Duodenal mucosa (tissue), 2 donors: ENCODE data around the gene RASA2.

Source experiments
- H3K27ac ChIP-seq: one replicate; pipeline ENCODE4 v1.7.0; 2013; ENCODE audit warnings: low read depth, low read length
- H3K27me3 ChIP-seq, 2 donors: one replicate each; pipeline ENCODE4 v1.7.0; 2013; ENCODE audit warnings: low read length in 2 of 2, control low read depth in 1 of 2; ENCODE audit not compliant: insufficient read depth in 2 of 2, control insufficient read depth in 1 of 2
- H3K36me3 ChIP-seq, 2 donors: one replicate each; pipeline ENCODE4 v1.7.0; 2013; ENCODE audit warnings: low read length in 2 of 2, control low read depth in 1 of 2; ENCODE audit not compliant: insufficient read depth in 2 of 2, control insufficient read depth in 1 of 2
- H3K4me1 ChIP-seq, 2 donors: one replicate each; pipeline ENCODE4 v1.7.0; 2013; ENCODE audit warnings: low read length in 2 of 2, control low read depth in 1 of 2; ENCODE audit not compliant: insufficient read depth in 2 of 2, control insufficient read depth in 1 of 2
- H3K4me3 ChIP-seq, 2 donors: one replicate each; pipeline ENCODE4 v1.7.0; 2013; ENCODE audit warnings: low read length in 2 of 2, low read depth in 1 of 2
- H3K9ac ChIP-seq, 2 donors: one replicate each; pipeline ENCODE4 v1.7.0; 2013; ENCODE audit warnings: low read length in 2 of 2, low read depth in 1 of 2
- H3K9me3 ChIP-seq, 2 donors: one replicate each; pipeline ENCODE4 v1.7.0; 2013; ENCODE audit warnings: low read length in 2 of 2, control low read depth in 1 of 2; ENCODE audit not compliant: control insufficient read depth in 1 of 2

RASA2 gene

DNA sequence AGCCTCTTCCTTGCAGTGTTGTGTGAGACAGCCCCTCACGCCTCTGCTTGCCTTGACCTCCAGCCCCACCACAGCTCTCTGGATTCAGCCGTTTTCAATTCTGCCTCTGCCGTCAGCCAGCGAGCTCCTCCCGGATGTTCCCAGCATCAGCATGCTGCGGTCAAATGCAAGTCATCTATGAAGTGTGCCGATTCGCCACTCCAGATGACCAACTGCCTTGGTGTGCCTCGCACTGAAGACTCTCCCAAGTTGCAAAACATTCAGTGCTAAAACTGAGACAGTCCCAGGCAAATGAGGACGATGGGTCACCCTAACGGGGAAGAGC is 30.6 kb upstream of the RASA2 start:
- Histone ChIP-seq H3K36me3 (no peaks in the 10 kb centered on the region), H3K9ac (no peak overlapping the region), H3K9me3 (no peaks in the 10 kb centered on the region), H3K27ac (no peak overlapping the region), H3K4me3 (no peak overlapping the region), H3K27me3 (no peaks in the 10 kb centered on the region), H3K4me1 (peaks cover 0 to 14% of the 10 kb centered on the region in 2 donors)

DNA sequence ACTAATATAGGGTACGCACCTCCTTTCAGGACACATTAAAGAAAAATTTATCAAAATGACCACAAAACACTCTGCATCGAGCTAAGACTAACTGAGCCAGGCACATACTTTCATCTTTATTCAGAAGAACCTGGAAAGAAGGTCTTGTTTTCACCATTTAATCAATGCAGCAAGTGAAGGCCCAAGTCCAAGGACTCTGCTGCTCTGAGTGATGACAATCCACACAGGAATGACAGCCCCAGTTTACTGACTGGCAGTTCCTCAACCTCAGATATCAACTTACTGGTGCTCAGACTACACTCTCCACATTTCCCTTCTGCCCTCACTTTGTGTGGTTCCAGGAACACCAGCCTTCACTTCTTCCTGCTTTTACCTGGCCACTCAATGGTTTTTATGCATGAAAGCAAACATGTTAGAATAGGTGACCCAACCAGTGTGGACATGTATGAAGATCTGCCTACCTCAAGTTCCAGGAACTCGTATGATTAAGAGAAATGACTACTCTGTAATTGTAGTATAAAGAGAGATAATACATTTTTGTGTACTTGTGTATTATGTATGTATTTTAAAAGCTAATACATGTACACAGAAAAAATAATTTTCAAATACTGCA is 29.1 kb upstream of the RASA2 start:
- H3K9me3 ChIP-seq: no peaks in the 10 kb centered on the region
- no peaks in the 10 kb centered on the region for H3K27me3 ChIP-seq
- no peak overlapping the region for H3K4me3 ChIP-seq
- no peaks in the 10 kb centered on the region for H3K36me3 ChIP-seq
- no peak overlapping the region for H3K27ac ChIP-seq
- H3K4me1 ChIP-seq: peaks cover 0 to 5% of the 10 kb centered on the region in 2 donors
- H3K9ac ChIP-seq: no peak overlapping the region

DNA sequence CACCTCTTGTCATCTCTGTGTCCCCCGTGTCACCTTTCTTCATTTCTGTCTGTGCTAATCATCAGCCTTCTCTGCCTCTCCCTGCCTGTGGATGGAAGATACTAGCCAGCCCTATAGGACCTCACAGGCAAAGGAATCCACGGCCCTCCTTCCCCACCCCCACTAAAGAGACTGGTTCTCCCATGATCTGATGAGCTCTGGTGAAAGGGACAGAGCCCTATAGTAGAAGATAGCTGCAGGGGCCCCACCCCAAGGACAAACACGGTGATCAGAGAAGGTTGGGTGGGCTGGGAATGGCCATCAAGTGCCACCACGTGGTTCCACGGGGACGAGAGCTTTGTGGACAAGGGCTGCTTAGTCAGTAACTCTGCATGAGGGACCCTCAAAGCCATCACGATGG is 27.8 kb upstream of the RASA2 start:
- H3K4me1 ChIP-seq: peaks cover 0 to 5% of the 10 kb centered on the region in 2 donors
- no peaks in the 10 kb centered on the region for H3K27me3 ChIP-seq
- no peak overlapping the region for H3K4me3 ChIP-seq
- no peak overlapping the region for H3K27ac ChIP-seq
- H3K36me3 ChIP-seq: no peaks in the 10 kb centered on the region
- no peak overlapping the region for H3K9ac ChIP-seq
- H3K9me3 ChIP-seq: peaks cover under 1 to 1% of the 10 kb centered on the region in 2 donors

DNA sequence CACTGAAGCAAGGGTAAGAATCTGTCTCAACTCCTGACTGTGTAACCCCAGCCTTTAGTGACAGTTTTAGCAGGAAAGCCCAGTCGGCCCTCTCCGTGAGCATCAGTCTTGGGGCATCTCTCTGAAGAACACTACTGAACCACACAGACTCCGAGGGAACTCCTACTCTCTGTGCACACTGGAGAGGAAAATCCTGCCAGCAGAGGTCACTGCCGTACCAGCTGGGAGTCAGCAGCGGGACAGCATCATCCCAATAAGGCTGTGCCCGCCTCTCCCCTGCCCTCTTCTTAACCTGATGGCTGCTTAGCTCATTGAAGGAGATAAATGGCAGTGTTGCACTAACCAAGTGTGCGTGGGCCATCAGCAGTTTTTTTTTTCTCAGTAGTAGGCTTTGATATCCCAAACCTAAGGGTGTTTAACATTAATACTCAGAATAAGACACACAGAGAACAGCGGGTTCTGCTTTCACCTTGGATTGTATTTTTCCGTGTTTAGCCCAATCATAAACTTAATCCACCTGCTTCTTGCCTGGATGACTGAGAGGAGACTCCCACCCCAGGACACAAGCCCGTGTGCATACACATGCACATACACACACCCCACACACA is 26.6 kb upstream of the RASA2 start:
- H3K9ac ChIP-seq: no peak overlapping the region
- no peaks in the 10 kb centered on the region for H3K36me3 ChIP-seq
- peaks cover 2 to 4% of the 10 kb centered on the region in 2 donors for H3K9me3 ChIP-seq
- no peaks in the 10 kb centered on the region for H3K4me1 ChIP-seq
- H3K4me3 ChIP-seq: no peak overlapping the region
- no peak overlapping the region for H3K27ac ChIP-seq
- no peaks in the 10 kb centered on the region for H3K27me3 ChIP-seq

DNA sequence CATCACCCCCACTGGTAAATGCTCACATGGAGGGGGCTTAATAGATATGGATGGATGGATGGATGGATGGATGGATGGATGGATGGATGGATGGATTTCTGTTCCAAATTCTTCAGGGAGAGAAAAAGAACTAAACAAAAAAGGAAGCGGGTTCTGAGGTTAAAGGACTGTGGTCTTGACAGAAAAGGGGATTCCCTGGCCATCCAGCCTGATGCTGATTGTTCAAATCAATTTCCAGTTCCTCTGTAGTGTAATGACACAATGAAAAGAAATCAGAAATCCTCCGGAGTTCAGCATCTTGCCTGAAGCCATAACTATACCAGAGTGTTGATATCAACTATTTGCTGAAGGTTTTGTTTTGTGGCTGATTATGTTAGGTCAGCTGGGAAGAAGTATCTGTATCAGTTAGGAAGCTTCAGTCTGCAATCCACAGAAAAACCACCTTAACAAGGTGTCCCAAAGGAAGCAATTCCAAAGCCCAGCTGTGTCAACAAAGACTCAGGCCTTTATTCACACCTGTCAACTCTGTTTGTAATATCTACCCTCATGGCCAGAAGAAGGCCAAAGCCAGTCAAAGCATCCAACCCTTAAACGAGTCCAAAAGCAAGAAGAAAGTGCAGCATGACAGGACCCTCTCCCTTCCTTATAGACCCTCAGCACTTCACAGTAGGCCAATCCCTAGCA is 24.5 kb upstream of the RASA2 start:
- no peaks in the 10 kb centered on the region for H3K27me3 ChIP-seq
- H3K4me1 ChIP-seq: no peaks in the 10 kb centered on the region
- no peak overlapping the region for H3K27ac ChIP-seq
- no peak overlapping the region for H3K4me3 ChIP-seq
- no peak overlapping the region for H3K9ac ChIP-seq
- no peaks in the 10 kb centered on the region for H3K36me3 ChIP-seq
- peaks cover 2 to 4% of the 10 kb centered on the region in 2 donors for H3K9me3 ChIP-seq

DNA sequence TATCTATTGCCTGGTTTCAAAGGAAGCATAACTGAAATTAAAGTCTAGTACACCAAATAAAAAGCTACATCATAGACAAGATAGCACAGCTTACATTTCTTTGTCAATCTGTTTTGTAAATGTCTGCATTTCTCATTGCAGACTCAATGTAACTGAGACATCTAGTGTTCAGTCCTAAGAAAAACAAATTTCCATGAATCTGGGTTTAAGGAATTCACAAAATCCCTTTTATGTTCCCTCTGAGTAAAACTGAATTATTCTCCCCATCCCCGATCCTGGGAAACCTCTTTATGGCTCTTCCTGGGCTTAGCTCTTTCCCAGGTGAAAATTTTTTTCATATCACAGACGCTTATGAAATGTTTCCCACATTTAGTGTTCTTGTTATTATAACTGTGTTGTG is 21.6 kb upstream of the RASA2 start:
- H3K4me3 ChIP-seq: no peak overlapping the region
- H3K9me3 ChIP-seq: peaks cover 2 to 8% of the 10 kb centered on the region in 2 donors
- H3K4me1 ChIP-seq: no peaks in the 10 kb centered on the region
- H3K9ac ChIP-seq: no peak overlapping the region
- no peaks in the 10 kb centered on the region for H3K27me3 ChIP-seq
- no peaks in the 10 kb centered on the region for H3K36me3 ChIP-seq
- H3K27ac ChIP-seq: no peak overlapping the region

DNA sequence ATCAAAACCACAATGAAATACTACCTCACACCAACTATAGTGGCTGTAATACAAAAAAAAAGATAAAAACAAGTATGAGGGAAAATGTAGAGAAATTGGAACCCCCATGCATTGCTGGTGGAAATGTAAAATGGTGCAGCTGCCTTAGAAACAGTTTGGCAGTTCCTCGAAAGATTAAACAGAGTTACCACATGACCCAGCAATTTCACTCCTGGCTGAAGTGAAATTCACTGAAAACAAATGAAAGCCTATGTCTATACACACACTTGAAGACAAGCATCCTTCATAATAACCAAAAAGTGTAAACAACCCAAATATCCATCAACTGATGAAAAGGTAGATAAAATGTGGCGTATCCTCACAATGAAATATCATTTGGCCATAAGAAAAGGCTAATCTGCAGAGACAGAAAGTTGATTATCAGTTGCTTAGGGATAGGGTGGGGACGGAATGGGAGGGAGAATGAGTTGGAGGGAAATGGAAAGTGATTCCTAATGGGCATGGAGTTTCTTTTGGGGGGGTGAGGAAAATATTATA is 20.1 kb upstream of the RASA2 start:
- no peaks in the 10 kb centered on the region for H3K4me1 ChIP-seq

DNA sequence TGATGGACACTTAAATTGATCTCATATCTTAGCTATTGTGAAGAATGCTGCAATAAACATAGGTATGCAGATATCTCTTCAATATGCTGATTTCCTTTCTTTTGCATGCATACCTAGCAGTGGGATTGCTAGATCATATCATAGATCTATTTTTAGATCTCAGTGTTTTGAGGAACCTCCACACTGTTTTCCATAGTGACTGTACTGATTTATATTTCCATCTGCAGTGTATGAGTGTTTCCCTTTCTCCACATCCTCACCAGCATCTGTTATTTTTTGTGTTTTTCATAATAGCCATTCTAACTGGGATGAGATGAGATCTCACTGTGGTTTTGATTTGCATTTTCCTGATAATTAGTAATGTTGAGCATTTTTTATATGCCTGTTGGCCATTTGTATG is 17.1 kb upstream of the RASA2 start:
- H3K4me3 ChIP-seq: no peak overlapping the region
- no peak overlapping the region for H3K9ac ChIP-seq
- H3K4me1 ChIP-seq: no peaks in the 10 kb centered on the region
- H3K9me3 ChIP-seq: peaks cover 0 to 3% of the 10 kb centered on the region in 2 donors
- H3K36me3 ChIP-seq: no peaks in the 10 kb centered on the region
- H3K27ac ChIP-seq: no peak overlapping the region
- H3K27me3 ChIP-seq: no peaks in the 10 kb centered on the region

More for the DNA sequence above, 20.1 kb upstream of the RASA2 start:
- H3K9me3 ChIP-seq: peaks cover 2 to 8% of the 10 kb centered on the region in 2 donors
- H3K9ac ChIP-seq: no peak overlapping the region
- no peaks in the 10 kb centered on the region for H3K27me3 ChIP-seq
- no peaks in the 10 kb centered on the region for H3K36me3 ChIP-seq
- H3K27ac ChIP-seq: no peak overlapping the region
- no peak overlapping the region for H3K4me3 ChIP-seq

DNA sequence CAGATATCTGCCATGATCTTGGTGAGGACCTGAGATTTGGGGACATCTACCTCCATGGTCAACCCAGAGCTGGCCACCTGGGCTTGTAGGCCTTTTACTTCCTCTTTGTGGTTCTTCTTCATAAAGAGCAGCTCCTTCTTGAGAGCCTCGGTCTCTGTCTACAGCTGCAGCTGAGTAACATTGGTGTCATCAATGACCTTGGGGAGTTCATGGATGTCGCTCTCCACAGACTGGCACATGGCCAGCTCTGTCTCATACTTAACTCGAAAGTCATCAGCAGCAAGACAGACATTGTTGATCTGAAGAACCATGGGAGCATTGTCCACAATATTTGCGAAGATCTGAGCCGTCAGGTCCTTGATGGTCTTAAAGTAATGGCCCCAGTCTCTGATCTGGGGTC is 15.7 kb upstream of the RASA2 start:
- H3K36me3 ChIP-seq: no peaks in the 10 kb centered on the region
- no peak overlapping the region for H3K9ac ChIP-seq
- H3K9me3 ChIP-seq: peaks cover 0 to 3% of the 10 kb centered on the region in 2 donors
- no peaks in the 10 kb centered on the region for H3K27me3 ChIP-seq
- H3K4me3 ChIP-seq: no peak overlapping the region
- H3K27ac ChIP-seq: no peak overlapping the region
- H3K4me1 ChIP-seq: no peaks in the 10 kb centered on the region

DNA sequence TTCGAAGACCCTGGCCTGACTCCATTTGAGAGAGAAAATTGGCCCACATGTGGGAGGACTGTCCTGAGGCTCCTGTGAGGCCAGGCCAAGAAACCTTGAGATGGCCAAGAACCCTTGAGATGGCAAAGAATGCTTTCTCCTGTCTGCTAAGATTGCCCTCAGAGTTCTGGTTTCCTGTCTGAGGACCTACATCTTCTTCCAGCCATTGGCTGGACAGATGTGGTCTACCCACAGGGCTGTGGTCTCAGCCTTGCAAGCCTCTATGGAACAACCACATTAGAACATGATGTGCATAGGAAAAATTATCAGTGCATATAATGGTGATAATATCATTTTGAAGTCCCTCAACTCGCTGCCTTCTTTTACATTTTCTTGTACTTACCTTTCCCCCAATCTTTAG is 10.8 kb upstream of the RASA2 start:
- no peaks in the 10 kb centered on the region for H3K36me3 ChIP-seq
- H3K27me3 ChIP-seq: no peaks in the 10 kb centered on the region
- H3K27ac ChIP-seq: no peak overlapping the region
- H3K9ac ChIP-seq: no peak overlapping the region
- H3K9me3 ChIP-seq: no peaks in the 10 kb centered on the region
- no peak overlapping the region for H3K4me3 ChIP-seq
- H3K4me1 ChIP-seq: no peaks in the 10 kb centered on the region
